ENCODE results near the gene NELFA.

DNA sequence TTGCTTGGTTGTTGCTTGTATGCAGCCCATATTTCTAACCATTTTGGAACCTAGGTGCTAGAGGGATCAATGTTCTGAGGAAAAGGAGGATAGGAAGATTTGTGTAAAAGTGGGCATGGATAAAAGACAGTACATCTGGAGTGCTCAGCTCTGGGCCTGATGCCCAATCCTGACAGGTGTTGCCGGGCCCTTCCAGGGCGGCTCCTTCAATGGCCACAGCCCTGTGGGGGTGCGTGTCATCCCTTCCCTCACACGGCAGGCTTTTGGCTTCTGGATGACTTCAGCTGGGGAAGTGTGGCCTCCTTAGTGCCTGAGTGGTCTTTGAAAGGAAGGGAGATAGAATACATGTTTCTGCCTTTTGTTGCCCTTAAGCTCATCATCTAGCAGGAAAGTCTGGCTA lies 47.2 kb downstream of the NELFA start:
- TF ChIP-seq EP300 (IDR thresholded peaks at IDR 0.05; ENCODE audit: low read depth) (no peak), POLR2A (IDR thresholded peaks at IDR 0.05) (no peak), POLR2AphosphoS5 (IDR thresholded peaks at IDR 0.05) (no peak)
- TF ChIP-seq, protein P1, sequence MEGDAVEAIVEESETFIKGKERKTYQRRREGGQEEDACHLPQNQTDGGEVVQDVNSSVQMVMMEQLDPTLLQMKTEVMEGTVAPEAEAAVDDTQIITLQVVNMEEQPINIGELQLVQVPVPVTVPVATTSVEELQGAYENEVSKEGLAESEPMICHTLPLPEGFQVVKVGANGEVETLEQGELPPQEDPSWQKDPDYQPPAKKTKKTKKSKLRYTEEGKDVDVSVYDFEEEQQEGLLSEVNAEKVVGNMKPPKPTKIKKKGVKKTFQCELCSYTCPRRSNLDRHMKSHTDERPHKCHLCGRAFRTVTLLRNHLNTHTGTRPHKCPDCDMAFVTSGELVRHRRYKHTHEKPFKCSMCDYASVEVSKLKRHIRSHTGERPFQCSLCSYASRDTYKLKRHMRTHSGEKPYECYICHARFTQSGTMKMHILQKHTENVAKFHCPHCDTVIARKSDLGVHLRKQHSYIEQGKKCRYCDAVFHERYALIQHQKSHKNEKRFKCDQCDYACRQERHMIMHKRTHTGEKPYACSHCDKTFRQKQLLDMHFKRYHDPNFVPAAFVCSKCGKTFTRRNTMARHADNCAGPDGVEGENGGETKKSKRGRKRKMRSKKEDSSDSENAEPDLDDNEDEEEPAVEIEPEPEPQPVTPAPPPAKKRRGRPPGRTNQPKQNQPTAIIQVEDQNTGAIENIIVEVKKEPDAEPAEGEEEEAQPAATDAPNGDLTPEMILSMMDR (IDR thresholded peaks at IDR 0.05): no peak

All from transverse colon (tissue), 4 donors.